Stimulated activated naive CD4-positive, alpha-beta T cell treated with Interleukin-2 at 50 U/mL for 16 hours (primary cell): ENCODE measurements around the gene KPNA1.
"Not testable (repeated sequence)": the region's sequence is repeated elsewhere in the genome, so short reads cannot be mapped to it uniquely, and the experiment has no call there.

Source experiments
- DNase-seq: peaks from one replicate; lab custom pipeline; 2025; lab: John Stamatoyannopoulos, UW

The KPNA1 gene

GRCh38 chr3:122475316-122475715 lies 39.4 kb downstream of the KPNA1 start:
- DNase-seq, result no peak

GRCh38 chr3:122469659-122470058 lies 45.1 kb downstream of the KPNA1 start:
- no peak for DNase-seq

GRCh38 chr3:122468896-122469533 lies 45.7 kb downstream of the KPNA1 start:
- DNase-seq, result no peak

GRCh38 chr3:122466701-122467240 lies 48.0 kb downstream of the KPNA1 start:
- no peak for DNase-seq

GRCh38 chr3:122464659-122465058 lies 50.1 kb downstream of the KPNA1 start:
- DNase-seq, result no peak

GRCh38 chr3:122462406-122462805 lies 52.3 kb downstream of the KPNA1 start:
- DNase-seq, result no peak

GRCh38 chr3:122461806-122462205 lies 52.9 kb downstream of the KPNA1 start:
- DNase-seq, result no peak

- DNase-seq, result no peak
These were observed 55.7 kb downstream of the KPNA1 start for GRCh38 chr3:122458992-122459391.

- DNase-seq, result no peak
These were observed 57.0 kb downstream of the KPNA1 start for GRCh38 chr3:122457706-122458105.

- DNase-seq, result no peak
These were observed 58.7 kb downstream of the KPNA1 start for GRCh38 chr3:122456074-122456473.

GRCh38 chr3:122451371-122451770 lies 63.4 kb downstream of the KPNA1 start:
- DNase-seq, result no peak

GRCh38 chr3:122448218-122448617 lies 66.5 kb downstream of the KPNA1 start:
- not testable (repeated sequence) for DNase-seq

GRCh38 chr3:122444491-122444887 lies 70.2 kb downstream of the KPNA1 start:
- not testable (repeated sequence) for DNase-seq

- DNase-seq, result not testable (repeated sequence)
These were observed 70.8 kb downstream of the KPNA1 start for GRCh38 chr3:122443762-122444490.

- no peak for DNase-seq
These were observed 71.6 kb downstream of the KPNA1 start for GRCh38 chr3:122443090-122443489.

- DNase-seq, result no peak
These were observed 78.8 kb downstream of the KPNA1 start for GRCh38 chr3:122435950-122436349.

- no peak for DNase-seq
These were observed 84.4 kb downstream of the KPNA1 start for GRCh38 chr3:122430371-122430770.

- no peak for DNase-seq
These were observed 86.8 kb downstream of the KPNA1 start for GRCh38 chr3:122427857-122428471.

- DNase-seq, result no peak
These were observed 92.9 kb downstream of the KPNA1 start for GRCh38 chr3:122421836-122422235.

- DNase-seq, result no peak
These were observed 93.6 kb downstream of the KPNA1 start for GRCh38 chr3:122421101-122421500.

- DNase-seq, result no peak
These were observed 97.8 kb downstream of the KPNA1 start for GRCh38 chr3:122416966-122417365.

- no peak for DNase-seq
These were observed 98.7 kb downstream of the KPNA1 start, which contains the start of gene WDR5B for GRCh38 chr3:122415762-122416654. Gene WDR5B (minus strand): TSS chr3:122416062. CDS start chr3:122415528, 534 bp downstream.
